Kidney (tissue), 14 donors: ENCODE data around the gene JPH3. TPM values are rescaled to one million over a fixed set of nuclear protein-coding genes. Genes with fewer than 3 reads are reported as not detected.

ENCODE experiments used
- DNase-seq, 5 donors: peaks; one replicate each; pipeline ENCODE4 v3.0.0-alpha.2; 2013 to 2020
- FAIRE-seq: peaks from 2 replicates; lab custom pipeline; 2012; peaks lifted over from hg19 to GRCh38; lab: Jason Lieb, UNC
- H3K27ac ChIP-seq, 2 donors: one replicate each; pipeline ENCODE4 v1.7.0; 2013; ENCODE audit warnings: low read depth in 2 of 2, low read length in 2 of 2, inconsistent platforms in 1 of 2
- H3K27me3 ChIP-seq: one replicate; pipeline ENCODE4 v1.7.1; 2013; ENCODE audit warnings: low read length, inconsistent platforms; ENCODE audit not compliant: control insufficient read depth, insufficient read depth
- H3K36me3 ChIP-seq, 3 donors: one replicate each; pipeline versions ENCODE4 v1.7.0 to v1.7.1; 2013; ENCODE audit warnings: low read length in 3 of 3, control low read depth in 1 of 3, inconsistent platforms in 1 of 3; ENCODE audit not compliant: insufficient read depth in 3 of 3, control insufficient read depth in 2 of 3
- H3K4me1 ChIP-seq, 3 donors: one replicate each; pipeline versions ENCODE4 v1.7.0 to v1.7.1; 2013; ENCODE audit warnings: low read length in 3 of 3, inconsistent platforms in 1 of 3, low read depth in 1 of 3; ENCODE audit not compliant: control insufficient read depth in 2 of 3, insufficient read depth in 2 of 3
- H3K4me3 ChIP-seq, 3 donors: one replicate each; pipeline versions ENCODE4 v1.7.0 to v1.8.1; 2013; ENCODE audit warnings: low read length in 3 of 3, control low read depth in 1 of 3, inconsistent platforms in 1 of 3
- H3K9ac ChIP-seq, 3 donors: one replicate each; pipeline versions ENCODE4 v1.7.0 to v1.7.1; 2013; ENCODE audit warnings: low read length in 3 of 3, control low read depth in 1 of 3, inconsistent platforms in 1 of 3
- H3K9me3 ChIP-seq, 3 donors: one replicate each; pipeline versions ENCODE4 v1.7.0 to v1.7.1; 2013; ENCODE audit warnings: low read length in 3 of 3, control low read depth in 1 of 3, inconsistent platforms in 1 of 3; ENCODE audit not compliant: control insufficient read depth in 2 of 3, insufficient read depth in 1 of 3
- CTCF ChIP-seq: IDR thresholded peaks from 3 replicates; pipeline ENCODE4 v1.5.1; 2012; ENCODE audit warnings: mild to moderate bottlenecking, moderate library complexity, borderline replicate concordance; ENCODE audit not compliant: insufficient read depth; ENCODE audit errors: extremely low read depth
- intact Hi-C: fragments of 100-400 bp; cut with DNase I; formaldehyde crosslinking; loops from one replicate; pipeline ENCODE4 v1.11.1; 2022
- polyA plus RNA-seq: library from polyadenylated mRNA; stranded (reverse); fragments of 350-450 nt; fragmentation: Illumina TruSeq; extraction: RNeasy Lipid Tissue Mini Kit (QIAGEN cat#74804); gene quantifications from one replicate; pipeline ENCODE4 v1.2.3, GENCODE V29; 2014; ENCODE audit warnings: low read depth, low replicate concordance; ENCODE audit not compliant: insufficient read depth
- total RNA-seq: library from RNA; stranded (reverse); fragmentation: NEBNext Ultra II Directional; extraction: Animal tissue kit (Norgen Biotek cat#: 25700); gene quantifications from one replicate; pipeline ENCODE4 v1.2.1, GENCODE V29; 2021
- donor health status: control.
- donor health status: control.
- donor health status: control.
- donor health status: control.
- donor health status: control.
- donor health status: DM: yes; HTN: yes; CAD: no.
- donor health status: Normal renal cell carcinoma (clear cell type).

The JPH3 gene
- total and polyA plus RNA-seq, 2 donors from 2014 or later: 0.69 TPM; not detected in 1

GRCh38 chr16:87560428-87561199 lies 41.7 kb upstream of the JPH3 start:
- Histone ChIP-seq H3K27me3 (no peaks in the 10 kb centered on the region), H3K4me1 (peaks cover 0 to 6% (median 2%) of the 10 kb centered on the region in 3 donors), H3K4me3 (no peak overlapping the region), H3K9ac (no peak overlapping the region), H3K9me3 (no peaks in the 10 kb centered on the region), H3K27ac (no peak overlapping the region), H3K36me3 (no peaks in the 10 kb centered on the region)
- DNase-seq (peak in 1 of 5 donors; percentile 89), FAIRE-seq (no peak)
- intact Hi-C loops: no loop called here
- no peak for TF ChIP-seq CTCF

GRCh38 chr16:87561200-87562105 lies 40.9 kb upstream of the JPH3 start:
- H3K27ac ChIP-seq: no peak overlapping the region
- intact Hi-C loops: no loop called here
- DNase-seq: no peak
- FAIRE-seq: no peak
- H3K27me3 ChIP-seq: no peaks in the 10 kb centered on the region
- H3K36me3 ChIP-seq: no peaks in the 10 kb centered on the region
- H3K9me3 ChIP-seq: no peaks in the 10 kb centered on the region
- H3K4me1 ChIP-seq: peaks cover 0 to 6% (median 2%) of the 10 kb centered on the region in 3 donors
- H3K9ac ChIP-seq: no peak overlapping the region
- no peak overlapping the region for H3K4me3 ChIP-seq
- TF ChIP-seq CTCF: no peak

- H3K9me3 ChIP-seq: no peaks in the 10 kb centered on the region
- H3K4me1 ChIP-seq: peaks cover 0 to 6% (median 2%) of the 10 kb centered on the region in 3 donors
- FAIRE-seq: no peak
- H3K27me3 ChIP-seq: no peaks in the 10 kb centered on the region
- intact Hi-C loops: no loop called here
- no peak overlapping the region for H3K27ac ChIP-seq
- H3K36me3 ChIP-seq: no peaks in the 10 kb centered on the region
- H3K4me3 ChIP-seq: no peak overlapping the region
- no peak overlapping the region for H3K9ac ChIP-seq
- no peak for DNase-seq
- no peak for TF ChIP-seq CTCF
Measured at GRCh38 chr16:87562201-87562600, 40.1 kb upstream of the JPH3 start.
